HG03066 (cell line): Measurements from ENCODE around the gene HPCAL1.

Source experiments
- ATAC-seq: cut with Tn5 transposase; IDR thresholded peaks from one replicate; pipeline ENCODE4 v1.9.1; 2021; ENCODE audit warnings: low read depth; ENCODE audit not compliant: unreplicated experiment

HPCAL1 gene

DNA sequence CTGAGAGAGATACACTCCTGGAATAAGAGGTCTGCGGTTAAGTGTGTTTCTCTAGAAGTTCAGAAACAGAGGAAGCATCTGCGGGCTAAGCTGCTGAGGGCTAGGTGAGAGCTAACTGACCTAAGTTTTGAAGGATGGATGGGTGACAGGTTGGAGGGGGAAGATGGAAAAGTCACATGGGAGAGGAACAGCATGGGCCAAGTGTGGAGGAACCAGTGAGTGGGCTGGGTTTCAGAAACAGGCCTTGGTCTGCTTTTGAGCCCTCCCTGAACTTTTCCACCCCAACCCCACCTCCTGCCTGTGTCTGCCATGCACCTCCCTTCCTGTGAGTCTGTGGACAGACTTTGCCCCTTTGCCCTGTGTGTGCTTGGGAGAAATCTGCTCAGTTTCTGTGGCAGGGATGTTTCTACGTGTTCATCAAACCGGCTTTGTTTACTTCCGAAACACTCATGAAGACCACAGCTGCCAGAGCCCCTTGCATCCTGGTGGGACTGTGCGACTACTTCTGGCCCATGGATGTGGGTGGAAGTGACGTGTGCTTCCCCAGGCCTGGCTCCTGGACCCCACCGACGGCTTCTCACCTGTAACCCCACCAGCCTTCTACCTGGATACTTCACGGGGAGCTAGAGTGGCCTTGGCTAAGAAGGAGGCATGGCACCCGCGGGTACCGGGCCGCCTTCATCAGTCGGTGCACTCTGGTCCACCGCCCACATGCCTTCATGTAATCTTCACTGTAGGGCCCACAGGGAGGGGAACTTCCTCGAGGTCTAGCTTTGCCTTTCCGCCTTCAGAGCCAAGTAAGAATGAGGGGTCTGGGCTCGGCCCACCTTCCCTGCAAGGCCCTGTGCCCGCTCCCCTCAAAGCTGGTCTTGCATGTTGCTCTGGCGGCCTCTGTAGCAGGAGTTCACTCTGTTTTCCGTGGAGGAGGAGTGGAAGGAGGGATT, 1.4 kb upstream of the HPCAL1 start:
- ATAC-seq, result no peak

DNA sequence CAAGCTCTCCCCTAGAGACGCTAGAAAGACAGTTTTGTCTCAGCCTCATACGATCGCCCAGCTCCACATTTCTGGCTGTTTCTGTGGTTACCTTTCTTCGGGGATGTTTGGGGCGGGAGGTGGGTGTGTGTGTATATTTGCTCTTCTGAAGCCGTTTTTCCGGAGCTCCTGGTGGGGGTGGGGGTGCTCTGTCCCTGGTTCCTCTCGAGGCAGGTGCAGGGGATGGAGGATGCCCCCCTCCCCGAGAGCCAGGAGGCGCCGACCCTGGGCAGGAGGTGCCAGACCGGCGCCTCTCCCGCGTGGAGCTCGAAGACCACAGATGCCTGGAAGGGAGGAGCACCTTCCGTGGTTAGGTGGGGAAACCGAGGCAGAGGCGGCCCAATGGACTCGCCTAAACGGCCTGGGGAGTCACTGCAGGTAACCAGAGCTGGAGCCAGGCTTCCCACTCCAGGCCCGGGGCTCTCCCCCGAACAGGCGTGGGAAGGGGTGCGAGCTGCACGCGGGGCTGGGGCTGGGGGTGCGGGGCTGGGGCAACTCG, 694 bp upstream of the HPCAL1 start:
- ATAC-seq, result no peak

DNA sequence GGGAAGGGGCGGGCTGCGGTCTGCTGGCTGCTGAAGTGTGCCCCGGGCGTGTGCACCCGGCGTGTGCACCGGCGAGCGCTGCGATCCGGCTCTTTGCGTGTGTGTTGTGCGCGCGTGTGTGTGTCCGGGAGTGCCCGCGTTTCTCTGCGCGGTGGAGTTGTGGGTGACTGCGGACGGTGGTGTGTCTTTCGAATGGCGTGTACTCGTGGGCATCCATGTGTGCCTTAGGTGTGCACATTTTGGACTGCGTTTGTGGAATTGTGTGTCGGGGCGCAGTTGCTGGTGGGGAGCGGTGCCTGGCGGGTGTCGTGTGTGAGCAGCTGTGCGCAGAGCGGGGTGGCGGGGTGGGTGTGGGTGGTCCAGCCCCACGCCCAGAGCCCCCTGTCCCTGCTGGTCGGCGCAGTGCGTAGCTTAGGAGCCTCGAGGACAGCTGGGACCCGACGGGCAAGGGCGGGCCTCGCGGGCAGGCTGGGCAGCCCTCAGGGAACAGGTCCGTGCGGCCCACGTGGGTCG, 533 bp downstream of the HPCAL1 start:
- peak; percentile 13 for ATAC-seq

DNA sequence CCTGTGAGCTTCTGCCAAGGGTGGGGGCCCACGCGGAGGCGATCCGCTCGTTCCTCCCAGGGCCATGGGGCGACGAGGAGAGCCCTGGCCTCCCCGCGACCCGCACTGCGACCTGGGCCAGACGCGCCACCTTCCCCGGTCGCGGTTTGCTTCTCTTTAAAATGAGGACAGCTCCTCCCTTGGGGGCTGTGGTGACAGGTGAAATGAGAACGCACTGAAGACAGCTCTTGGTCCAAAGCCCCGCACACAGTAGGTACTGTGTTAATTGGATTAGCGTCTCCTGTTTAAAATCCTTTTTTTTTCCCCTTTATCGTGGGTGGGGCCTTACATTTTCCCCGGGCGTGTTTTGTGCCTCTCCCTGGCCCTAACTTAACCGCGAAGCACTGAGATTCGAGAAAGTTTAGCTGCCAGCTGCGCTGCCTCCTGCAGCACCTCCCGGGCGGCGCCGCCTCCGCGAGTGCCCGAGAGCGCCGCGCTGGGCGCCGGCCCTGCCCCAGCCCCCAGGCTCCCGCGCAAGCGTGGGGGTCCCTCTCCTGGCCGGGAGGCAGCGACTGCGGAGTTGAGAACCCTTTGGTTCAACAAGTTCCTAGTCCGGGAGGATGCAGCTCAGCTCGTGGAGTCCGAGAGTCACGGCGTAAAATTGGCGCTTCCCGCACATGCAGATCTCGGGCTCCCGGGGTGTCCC, 1.1 kb downstream of the HPCAL1 start:
- no peak for ATAC-seq

DNA sequence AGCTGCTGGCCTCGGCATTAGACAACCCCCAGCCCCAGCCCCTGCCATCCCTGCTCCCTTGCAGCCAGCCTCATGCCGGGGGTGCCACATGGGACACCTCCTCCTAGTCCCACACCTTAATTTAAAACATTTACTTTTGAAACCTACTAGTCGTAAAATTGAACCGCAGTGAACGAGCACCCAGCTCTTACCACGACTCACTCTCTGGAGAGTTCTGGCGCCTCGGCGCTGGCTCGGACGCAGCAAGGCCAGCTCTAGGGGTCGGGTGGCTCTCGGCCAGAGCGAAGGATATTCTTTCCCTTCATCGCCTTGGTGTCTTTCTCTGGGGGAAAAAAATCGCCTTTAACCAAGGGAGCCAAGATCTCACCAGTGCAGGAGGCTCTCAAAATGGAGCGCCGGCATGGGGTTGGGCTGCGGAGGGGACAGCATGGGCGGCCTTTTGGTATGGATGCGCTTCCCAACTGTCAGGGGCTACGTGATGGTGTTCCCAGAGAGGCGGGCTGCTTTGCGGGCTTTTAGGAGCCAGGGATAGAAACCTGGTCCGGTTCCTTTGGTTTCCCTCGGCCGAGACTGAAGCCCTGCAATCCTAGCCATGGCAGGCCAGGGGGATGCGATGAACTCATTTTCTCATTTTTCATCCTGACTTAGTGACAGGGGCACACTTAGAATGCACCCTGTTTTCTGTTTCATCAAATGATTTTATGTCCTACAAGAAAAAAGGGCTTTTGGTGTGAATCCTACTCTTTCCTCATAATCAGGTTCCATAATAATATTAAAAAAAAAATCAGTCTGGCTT, 2.0 kb downstream of the HPCAL1 start:
- ATAC-seq, result no peak

DNA sequence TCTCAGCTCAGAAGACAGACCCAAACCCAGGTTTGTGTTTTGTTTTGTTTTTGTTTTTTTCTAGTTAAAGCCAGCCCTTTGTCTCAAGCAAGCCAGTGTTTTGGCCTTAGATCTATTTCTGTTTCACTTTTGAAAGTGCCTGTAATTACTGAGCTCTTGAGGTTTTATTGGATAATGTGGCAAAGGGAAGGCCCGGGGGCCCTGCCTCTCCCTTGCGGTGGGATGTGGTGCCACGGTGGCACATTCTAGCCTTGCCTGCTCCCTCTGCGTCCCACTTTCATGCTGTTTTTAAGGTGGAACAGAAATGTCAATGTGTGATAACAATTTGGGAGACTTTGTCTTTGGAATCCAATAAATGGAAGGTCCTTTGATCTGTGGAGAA, 2.5 kb downstream of the HPCAL1 start:
- ATAC-seq, result no peak

DNA sequence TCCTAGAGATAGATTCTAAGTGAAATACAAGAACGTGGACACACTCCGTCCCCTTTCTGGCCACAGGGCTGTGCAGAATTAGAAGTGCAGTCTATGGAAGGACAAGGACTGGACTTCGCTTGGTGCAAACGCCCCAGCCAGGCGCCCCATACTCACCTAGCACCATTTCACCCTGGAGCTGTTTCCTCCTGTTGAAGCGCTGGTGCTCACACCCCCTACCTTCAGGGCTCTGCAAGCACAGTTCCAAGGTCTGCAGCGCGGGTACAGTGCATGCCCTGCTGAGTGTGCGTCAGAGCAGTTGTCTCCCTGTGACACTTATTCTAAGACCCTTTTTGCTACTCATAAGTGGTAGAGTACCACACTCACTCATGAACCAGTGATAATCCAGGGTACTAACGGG, 3.0 kb downstream of the HPCAL1 start:
- ATAC-seq, result no peak

DNA sequence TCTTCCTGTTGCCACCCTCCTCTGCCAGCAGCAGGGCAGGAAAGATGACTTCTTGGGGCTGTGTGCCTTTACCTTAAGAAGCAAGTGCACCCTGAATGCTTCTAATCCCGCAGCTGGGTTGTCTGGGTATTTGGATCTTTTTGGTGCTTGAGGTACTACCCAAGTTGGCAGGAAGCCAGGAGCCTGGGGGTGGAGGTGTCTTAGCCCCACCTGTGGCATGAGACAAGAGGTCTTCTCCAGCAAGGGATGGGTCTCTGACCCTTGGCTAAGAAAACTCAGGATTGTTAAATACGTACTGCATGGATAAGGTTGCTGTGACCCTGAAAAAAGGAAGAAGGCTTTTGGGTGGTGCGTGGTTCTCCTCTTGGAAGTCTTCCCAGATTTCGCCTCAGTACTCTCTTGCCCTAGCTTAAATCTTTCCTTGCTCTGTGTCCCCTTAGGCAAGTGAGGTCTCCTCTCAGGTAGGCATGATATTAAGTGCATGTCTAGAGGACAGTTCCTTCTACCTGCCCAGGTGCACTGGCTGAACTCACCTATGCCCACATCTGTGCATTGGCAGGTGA, 4.3 kb downstream of the HPCAL1 start:
- no peak for ATAC-seq

DNA sequence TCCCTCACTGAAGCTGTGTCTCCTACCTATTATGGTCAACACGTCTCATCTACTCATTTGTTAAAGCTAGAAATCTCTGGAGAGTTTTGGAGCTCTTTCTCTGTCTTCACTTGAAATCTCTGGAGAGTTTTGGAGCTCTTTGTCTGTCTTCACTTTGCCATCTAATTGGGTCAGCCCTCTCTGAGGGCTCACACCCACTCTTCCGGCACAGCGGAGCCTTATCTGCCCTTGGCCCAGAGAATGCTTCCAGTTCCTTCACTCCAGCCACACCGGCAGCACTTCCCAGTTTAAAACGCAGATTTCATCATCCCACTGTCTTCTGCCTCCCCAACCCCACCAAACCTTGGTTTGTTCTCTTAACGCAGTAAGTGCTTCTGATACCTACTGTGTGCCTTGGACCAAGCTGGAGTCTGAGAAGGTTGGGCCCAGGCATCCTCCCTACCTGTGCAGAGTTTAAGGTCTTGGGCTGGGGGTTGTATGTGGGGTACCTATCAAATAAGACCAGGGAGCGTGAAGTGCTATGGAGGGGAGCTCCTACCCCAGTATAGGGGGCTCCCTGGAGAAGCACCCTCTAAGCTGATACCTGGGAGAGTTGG, 5.0 kb downstream of the HPCAL1 start:
- ATAC-seq, result no peak

DNA sequence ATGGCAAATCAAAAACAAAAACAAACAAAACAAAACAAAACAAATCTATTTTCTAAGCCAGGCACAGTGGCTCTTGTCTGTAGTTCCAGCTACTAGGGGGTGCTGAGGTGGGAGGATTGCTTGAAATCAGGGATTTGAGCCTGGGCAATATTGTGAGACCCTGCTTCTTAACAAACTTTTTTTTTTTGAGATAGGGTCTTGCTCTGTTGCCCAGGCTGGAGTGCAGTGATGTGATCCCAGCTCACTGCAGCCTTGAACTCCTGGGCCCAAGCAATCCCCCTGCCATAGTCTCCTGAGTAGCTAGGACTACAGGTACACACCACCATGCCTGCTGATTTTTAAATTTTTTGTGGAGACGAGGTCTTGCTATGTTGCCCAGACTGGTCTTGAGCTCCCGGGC, 6.2 kb downstream of the HPCAL1 start:
- ATAC-seq, result no peak

DNA sequence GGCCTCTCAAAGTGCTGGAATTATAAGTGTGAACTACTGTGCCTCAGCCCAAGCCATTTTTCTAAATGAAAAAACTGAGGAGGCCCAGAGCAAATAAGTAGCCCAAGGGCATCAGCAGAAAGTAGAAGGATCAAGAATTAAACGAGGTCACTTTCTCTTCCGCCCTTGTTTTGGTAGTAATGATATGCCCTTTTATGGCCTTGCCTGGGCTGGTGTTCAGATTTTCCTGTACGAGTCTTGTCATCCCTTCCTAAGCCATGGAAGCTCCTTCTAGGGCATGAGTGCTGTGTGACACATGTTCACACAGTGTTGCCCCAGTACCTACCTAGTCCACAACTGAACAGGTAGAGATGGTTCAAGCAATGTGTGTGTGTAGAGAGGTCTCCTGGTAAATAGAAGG, 6.6 kb downstream of the HPCAL1 start:
- ATAC-seq, result no peak

DNA sequence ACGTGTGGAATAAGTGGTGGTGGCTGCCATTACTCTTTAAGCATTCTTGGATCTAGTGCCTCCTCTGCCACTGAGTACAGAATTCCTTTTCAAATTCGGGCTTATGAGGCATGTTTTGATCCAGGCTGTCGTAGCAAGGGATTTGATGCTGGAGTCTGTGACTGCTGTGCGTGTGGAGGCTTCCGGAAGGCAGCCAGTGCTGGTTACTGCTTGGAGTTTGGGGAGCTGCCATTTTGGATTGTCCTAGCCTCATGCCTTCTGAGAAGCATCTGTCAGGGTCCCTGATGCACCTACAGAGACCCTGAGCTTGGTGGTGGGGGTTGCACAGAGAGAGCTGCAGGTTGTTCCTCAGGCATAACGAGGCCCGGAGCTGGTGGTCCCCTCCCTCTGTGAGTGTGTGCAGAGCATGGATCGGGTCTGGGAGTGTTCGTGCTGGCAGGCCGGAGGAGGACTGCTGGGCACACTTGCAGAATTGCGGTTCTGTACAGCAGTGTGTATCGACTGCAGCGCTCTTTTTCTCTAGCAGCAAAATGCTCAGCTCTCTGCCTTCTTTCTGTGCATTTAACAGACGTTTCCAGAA, 7.7 kb downstream of the HPCAL1 start:
- no peak for ATAC-seq

DNA sequence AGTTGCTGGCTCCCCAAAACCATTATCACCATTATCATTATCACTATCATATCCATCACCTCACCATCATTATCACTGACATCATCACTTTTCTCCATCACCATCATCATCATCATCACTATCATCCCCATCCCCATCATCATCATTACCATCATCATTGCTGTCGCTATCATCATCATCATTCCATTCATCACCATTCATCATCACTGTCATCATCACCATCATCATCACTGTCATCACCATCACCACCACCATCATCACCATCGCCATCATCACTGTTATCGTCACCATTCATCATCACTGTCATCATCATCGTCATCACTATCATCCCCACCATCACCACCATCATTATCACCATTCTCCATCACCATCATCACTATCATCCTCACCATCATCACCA, 9.0 kb downstream of the HPCAL1 start:
- no peak for ATAC-seq

DNA sequence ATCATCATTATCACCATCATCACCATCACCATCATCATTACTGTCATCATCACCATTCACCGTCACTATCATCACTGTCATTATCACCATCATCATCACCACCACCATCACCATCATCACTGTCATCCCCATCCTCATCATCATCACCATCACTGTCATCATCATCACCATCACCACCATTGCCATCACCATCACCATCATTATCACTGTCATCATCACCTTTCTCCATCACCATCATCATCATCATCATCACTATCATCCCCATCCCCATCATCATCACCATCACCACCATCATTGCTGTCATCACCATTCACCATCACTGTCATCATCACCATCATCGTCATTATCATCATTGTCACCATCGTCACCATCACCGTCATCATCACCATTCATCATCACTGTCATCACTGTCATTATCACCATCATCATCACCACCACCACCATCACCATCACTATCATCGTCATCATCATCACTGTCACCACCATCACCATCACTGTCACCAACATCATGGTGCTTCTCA, 9.8 kb downstream of the HPCAL1 start:
- no peak for ATAC-seq

DNA sequence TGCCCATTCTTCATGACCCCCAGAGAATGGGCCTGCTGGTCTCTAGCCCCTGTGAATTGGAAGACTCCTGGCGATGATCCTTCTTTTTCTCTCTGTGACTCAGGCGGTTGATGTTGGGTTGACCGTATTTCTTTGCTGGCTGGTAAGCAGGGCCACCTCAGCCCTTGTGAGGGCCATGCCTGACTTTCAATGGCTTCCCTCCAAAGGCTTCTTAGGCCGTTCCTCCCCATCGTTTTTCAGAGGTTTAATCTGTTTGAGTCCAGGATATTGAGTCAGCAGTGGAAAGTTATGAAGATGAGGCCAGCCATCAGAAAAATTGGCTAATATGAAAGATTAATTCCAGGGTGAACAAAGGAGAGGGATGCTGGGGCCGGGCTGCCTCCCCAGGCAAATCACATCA, 13.6 kb downstream of the HPCAL1 start:
- no peak for ATAC-seq

DNA sequence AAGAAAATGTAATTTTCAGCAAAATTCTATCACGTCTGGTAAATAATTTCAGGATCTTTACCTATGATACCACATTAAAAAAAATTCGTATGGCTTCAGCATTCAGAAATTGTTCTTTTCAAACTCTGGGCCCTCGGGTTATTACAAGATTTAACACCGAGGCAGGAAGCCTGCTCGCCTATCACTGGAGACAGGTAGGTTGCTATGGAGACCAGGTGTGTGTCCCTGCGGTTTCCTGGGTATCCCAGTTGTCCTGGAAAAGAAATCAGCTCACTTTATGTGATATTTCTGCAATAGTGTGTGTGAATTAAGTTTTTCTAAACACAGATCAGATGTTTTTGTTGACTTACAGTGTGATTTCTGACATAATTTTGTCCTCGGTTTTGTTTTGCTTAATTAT, 14.2 kb downstream of the HPCAL1 start:
- no peak for ATAC-seq

DNA sequence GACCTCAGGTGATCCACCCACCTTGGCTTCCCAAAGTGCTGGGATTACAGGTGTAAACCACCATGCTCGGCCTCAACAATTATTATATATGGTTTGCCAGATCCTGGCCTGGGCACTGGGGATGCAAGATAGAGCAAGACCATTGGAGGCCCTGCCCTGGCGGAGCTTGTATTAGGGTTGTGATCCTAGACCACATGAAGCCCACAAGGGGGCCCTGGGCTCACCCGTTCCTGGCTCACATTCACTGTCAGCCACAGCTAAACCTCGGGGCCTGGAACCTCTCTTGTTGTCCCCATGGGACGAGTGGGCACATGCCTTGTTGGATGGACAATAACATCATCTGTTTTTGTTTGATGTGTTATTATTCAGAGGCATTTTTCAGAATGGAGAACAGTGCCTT, 14.9 kb downstream of the HPCAL1 start:
- ATAC-seq, result no peak

DNA sequence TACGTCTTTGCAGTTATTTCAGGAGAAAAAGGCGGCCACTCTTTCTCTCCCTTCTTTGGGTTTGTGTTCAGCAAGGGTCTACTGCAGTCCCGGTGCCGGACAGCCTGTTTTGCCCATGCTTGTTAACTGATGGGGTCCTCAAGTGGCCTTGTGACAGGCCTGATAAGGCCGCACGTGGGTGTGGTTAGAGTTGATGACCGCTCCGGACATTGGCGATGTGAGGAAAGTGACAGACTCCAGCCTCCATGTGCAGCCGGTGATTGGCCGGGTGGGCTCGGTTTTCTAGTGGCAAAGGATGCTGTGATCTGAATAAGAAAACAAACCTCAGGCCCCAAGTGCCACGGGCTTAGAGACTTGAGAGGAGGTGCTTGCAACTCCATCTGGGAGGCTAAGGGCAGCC, 15.6 kb downstream of the HPCAL1 start:
- no peak for ATAC-seq

DNA sequence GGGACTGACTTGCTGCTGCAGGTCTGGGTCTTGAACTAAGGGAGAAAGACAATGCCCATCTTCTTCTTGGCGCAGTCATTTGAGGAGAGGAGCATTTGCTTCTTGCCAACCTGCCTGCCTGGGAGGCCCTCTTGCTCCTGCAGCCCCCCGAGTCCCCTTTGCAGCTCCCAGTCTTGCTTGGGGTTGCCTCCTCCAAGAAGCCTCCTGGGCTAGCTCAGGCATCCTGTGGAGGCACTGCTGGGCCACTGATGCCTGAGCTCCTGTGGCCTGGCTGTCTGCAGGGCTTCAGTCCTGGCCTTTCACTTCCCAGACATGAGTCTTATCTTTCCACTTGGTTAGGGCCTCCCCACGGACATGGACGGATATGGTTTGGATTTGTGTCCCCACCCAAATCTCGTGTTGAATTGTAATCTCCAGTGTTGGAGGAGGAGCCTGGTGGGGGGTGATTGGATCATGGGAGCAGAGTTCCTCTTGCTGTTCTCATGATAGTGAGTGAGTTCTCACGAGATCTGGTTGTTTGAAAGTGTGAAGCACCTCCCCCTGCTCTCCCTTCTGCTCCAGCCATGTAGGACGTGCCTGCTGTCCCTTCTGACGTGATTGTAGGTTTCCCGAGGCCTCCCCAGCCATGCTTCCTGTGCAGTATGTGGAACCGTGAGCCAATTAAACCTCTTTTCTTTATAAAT, 17.3 kb downstream of the HPCAL1 start:
- ATAC-seq, result no peak
